ENCODE results near the gene PPP2CA.

GRCh38 chr5:134178096-134178419 lies 47.8 kb downstream of the PPP2CA start:
- TF ChIP-seq CBX5 (IDR thresholded peaks at IDR 0.05; ENCODE audit: borderline replicate concordance, low read depth) (no peak), CHD7 (IDR thresholded peaks at IDR 0.05; ENCODE audit: low read depth, low read length) (no peak), REST (IDR thresholded peaks at IDR 0.05; ENCODE audit: borderline replicate concordance) (no peak), REST (CRISPR knock-in tag; IDR thresholded peaks at IDR 0.05; ENCODE audit: low read depth) (no peak)

Data from K562 (cell line).